Astrocyte of the cerebellum (primary cell): ENCODE measurements around the gene RGS4.

Experiments
- DNase-seq: peaks from one replicate; pipeline ENCODE4 v3.0.0-alpha.2; 2011; ENCODE audit warnings: low read depth
- H3K4me3 ChIP-seq: 2 replicates; pipeline ENCODE4 v1.5.1; 2011; ENCODE audit warnings: mild to moderate bottlenecking, low read depth, low read length, moderate library complexity
- in situ Hi-C: cut with HindIII; loops from 2 replicates; pipeline ENCODE4 v1.10.0; 2017; ENCODE audit warnings: low sequenced_read_pairs
- TF ChIP-seq, protein P1 (sequence below): IDR thresholded peaks from 2 replicates; pipeline ENCODE4 v1.5.1; 2012; ENCODE audit warnings: low read length, low read depth, moderate library complexity, mild to moderate bottlenecking; ENCODE audit errors: missing control alignments

The RGS4 gene

GRCh38 chr1:163063143-163063542 is 6.0 kb upstream of the RGS4 start:
- DNase-seq, result no peak
- in situ Hi-C loops, result no loop called here
- TF ChIP-seq, protein P1, sequence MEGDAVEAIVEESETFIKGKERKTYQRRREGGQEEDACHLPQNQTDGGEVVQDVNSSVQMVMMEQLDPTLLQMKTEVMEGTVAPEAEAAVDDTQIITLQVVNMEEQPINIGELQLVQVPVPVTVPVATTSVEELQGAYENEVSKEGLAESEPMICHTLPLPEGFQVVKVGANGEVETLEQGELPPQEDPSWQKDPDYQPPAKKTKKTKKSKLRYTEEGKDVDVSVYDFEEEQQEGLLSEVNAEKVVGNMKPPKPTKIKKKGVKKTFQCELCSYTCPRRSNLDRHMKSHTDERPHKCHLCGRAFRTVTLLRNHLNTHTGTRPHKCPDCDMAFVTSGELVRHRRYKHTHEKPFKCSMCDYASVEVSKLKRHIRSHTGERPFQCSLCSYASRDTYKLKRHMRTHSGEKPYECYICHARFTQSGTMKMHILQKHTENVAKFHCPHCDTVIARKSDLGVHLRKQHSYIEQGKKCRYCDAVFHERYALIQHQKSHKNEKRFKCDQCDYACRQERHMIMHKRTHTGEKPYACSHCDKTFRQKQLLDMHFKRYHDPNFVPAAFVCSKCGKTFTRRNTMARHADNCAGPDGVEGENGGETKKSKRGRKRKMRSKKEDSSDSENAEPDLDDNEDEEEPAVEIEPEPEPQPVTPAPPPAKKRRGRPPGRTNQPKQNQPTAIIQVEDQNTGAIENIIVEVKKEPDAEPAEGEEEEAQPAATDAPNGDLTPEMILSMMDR, result no peak
- no peak overlapping the region for H3K4me3 ChIP-seq

DNA sequence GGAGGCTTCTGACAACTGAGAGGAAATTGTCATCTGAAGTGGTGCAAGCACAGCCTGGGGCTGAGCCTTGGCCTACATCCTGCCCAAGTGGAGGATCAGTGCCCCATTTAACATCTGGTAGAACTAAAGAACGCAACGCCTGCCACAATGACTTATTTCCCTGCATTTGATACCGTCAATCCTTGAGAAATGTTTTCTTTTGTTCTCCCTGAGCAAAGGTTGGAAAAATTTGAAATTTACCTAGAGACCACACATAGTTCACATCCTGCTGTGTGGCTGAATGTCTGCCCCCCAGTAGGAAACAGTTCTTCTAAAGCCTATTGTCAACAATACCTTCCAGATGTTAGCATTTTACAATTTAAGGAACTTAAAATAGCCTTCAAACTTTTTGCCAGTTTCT is 5.6 kb upstream of the RGS4 start:
- DNase-seq, result no peak
- in situ Hi-C loops, result no loop called here
- H3K4me3 ChIP-seq, result no peak overlapping the region
- TF ChIP-seq, protein P1, result no peak

GRCh38 chr1:163066168-163066567 is 3.0 kb upstream of the RGS4 start:
- in situ Hi-C loops, result no loop called here
- DNase-seq, result no peak
- TF ChIP-seq, protein P1, result no peak
- no peak overlapping the region for H3K4me3 ChIP-seq

- TF ChIP-seq, protein P1, result no peak
- no peak overlapping the region for H3K4me3 ChIP-seq
- in situ Hi-C loops, result no loop called here
- DNase-seq, result no peak
These were observed 2.5 kb upstream of the RGS4 start for GRCh38 chr1:163066686-163067085.

GRCh38 chr1:163068716-163069115 is 445 bp upstream of the RGS4 start:
- TF ChIP-seq, protein P1, result no peak
- no peak for DNase-seq
- in situ Hi-C loops, result no loop called here
- H3K4me3 ChIP-seq, result peak overlapping the region; percentile 63

DNA sequence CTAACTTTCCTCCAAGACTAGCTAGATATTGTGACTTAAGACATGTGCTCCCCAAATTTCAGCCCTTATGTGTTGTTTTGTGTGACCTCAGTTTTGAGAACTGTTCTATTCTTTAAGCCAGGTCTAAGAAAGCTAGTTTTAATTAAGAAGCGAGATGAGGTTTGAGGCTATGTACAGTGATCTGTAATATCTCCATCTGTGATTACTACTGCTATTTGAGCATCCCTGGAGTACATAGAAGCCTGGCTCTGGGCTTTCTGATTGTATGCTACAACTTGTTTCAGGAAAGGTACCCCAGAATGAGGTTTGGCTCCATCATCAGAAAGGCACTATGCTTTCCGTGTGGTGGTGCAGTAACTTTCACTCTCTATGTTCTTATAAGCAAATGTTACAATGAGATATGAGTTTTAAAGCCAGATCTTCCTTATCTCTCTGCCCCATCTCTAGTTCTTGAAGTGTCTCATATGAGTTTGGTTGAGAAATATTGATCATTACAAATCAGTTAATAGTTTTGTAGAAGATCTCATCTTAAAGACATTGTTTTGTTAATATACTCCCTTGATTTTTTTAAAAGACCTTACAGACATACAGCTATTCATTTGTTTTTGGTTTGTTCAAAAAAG is 605 bp downstream of the RGS4 start:
- in situ Hi-C loops, result loop anchor here (5.0 to 10.0 kb wide), 4 partner anchors 108 to 245 kb away; partner anchors contain the start of gene CCDC190
- no peak for DNase-seq
- H3K4me3 ChIP-seq, result peak overlapping the region; percentile 63
- TF ChIP-seq, protein P1, result no peak
